ENCODE measurements around the gene ADGRG7.
A peak's percentile ranks its signal among the peaks of the same experiment; 100 is the strongest.

The ADGRG7 gene

GRCh38 chr3:100609305-100609704, at the start of gene ADGRG7:
Gene ADGRG7, plus strand, starts transcription at chr3:100609601. Its CDS starts 256 bp downstream, at chr3:100609857.
- no peak within 1 kb of the TSS for H3K4me3 ChIP-seq (ENCODE audit: low read length)
- DNase-seq (ENCODE audit: low read depth) = no peak
- no peak for TF ChIP-seq CTCF (conservative IDR thresholded peaks at IDR 0.05; ENCODE audit: low read length)

- no peak for TF ChIP-seq CTCF (conservative IDR thresholded peaks at IDR 0.05; ENCODE audit: low read length)
- H3K4me3 ChIP-seq (ENCODE audit: low read length) = no peak overlapping the region
- no peak for DNase-seq (ENCODE audit: low read depth)
Measured at GRCh38 chr3:100560426-100560825, 49.0 kb upstream of the ADGRG7 start.

- no peak overlapping the region for H3K4me3 ChIP-seq (ENCODE audit: low read length)
- TF ChIP-seq CTCF (conservative IDR thresholded peaks at IDR 0.05; ENCODE audit: low read length) = no peak
- peak; percentile 87 for DNase-seq (ENCODE audit: low read depth)
Measured at GRCh38 chr3:100561459-100562158, 47.8 kb upstream of the ADGRG7 start.

- DNase-seq (ENCODE audit: low read depth) = peak; percentile 50
- TF ChIP-seq CTCF (conservative IDR thresholded peaks at IDR 0.05; ENCODE audit: low read length) = no peak
- no peak overlapping the region for H3K4me3 ChIP-seq (ENCODE audit: low read length)
Measured at GRCh38 chr3:100562224-100562857, 47.1 kb upstream of the ADGRG7 start.

GRCh38 chr3:100563228-100563627, 46.2 kb upstream of the ADGRG7 start:
- TF ChIP-seq CTCF (conservative IDR thresholded peaks at IDR 0.05; ENCODE audit: low read length) = no peak
- DNase-seq (ENCODE audit: low read depth) = no peak
- H3K4me3 ChIP-seq (ENCODE audit: low read length) = no peak overlapping the region

- no peak for TF ChIP-seq CTCF (conservative IDR thresholded peaks at IDR 0.05; ENCODE audit: low read length)
- no peak for DNase-seq (ENCODE audit: low read depth)
- no peak overlapping the region for H3K4me3 ChIP-seq (ENCODE audit: low read length)
Measured at GRCh38 chr3:100563652-100564211, 45.7 kb upstream of the ADGRG7 start.

- no peak for TF ChIP-seq CTCF (conservative IDR thresholded peaks at IDR 0.05; ENCODE audit: low read length)
- H3K4me3 ChIP-seq (ENCODE audit: low read length) = no peak overlapping the region
- peak; percentile 61 for DNase-seq (ENCODE audit: low read depth)
Measured at GRCh38 chr3:100570811-100571210, 38.6 kb upstream of the ADGRG7 start.
